Osteoblast (primary cell): ENCODE data around the gene ANKRD44. TPM values are rescaled to one million over a fixed set of nuclear protein-coding genes. Genes with fewer than 3 reads are reported as not detected.

ENCODE experiments used
- DNase-seq: peaks from one replicate; pipeline ENCODE4 v3.0.0; 2011; ENCODE audit warnings: low spot score, mixed read lengths; ENCODE audit not compliant: insufficient read length; ENCODE audit errors: missing footprints
- H2AFZ ChIP-seq: 2 replicates; pipeline ENCODE4 v1.6.0; 2011; ENCODE audit warnings: mild to moderate bottlenecking, low read length
- H3K27ac ChIP-seq: 2 replicates; pipeline ENCODE4 v1.5.1; 2011; ENCODE audit warnings: mild to moderate bottlenecking, low read depth, low read length, moderate library complexity
- H3K27me3 ChIP-seq: 2 replicates; pipeline ENCODE4 v1.6.0; 2012; ENCODE audit warnings: mild to moderate bottlenecking, control low read depth, inconsistent platforms, low read length, moderate library complexity; ENCODE audit not compliant: insufficient read depth
- H3K36me3 ChIP-seq: 2 replicates; pipeline ENCODE4 v1.5.1; 2011; ENCODE audit warnings: mild to moderate bottlenecking, low read length, control low read depth, moderate library complexity; ENCODE audit not compliant: insufficient read depth
- H3K4me1 ChIP-seq: 2 replicates; pipeline ENCODE4 v1.5.1; 2011; ENCODE audit warnings: mild to moderate bottlenecking, low read length, control low read depth, moderate library complexity; ENCODE audit not compliant: insufficient read depth
- H3K4me2 ChIP-seq: 2 replicates; pipeline ENCODE4 v1.6.0; 2011; ENCODE audit warnings: mild to moderate bottlenecking, low read length; ENCODE audit not compliant: insufficient read depth
- H3K4me3 ChIP-seq: fragments of 200-600 bp; sonication (generic); 3 replicates; pipeline ENCODE4 v1.5.1; 2012; ENCODE audit warnings: mild to moderate bottlenecking, low read length, inconsistent platforms; ENCODE audit not compliant: insufficient read depth
- H3K79me2 ChIP-seq: 2 replicates; pipeline ENCODE4 v1.6.0; 2012; ENCODE audit warnings: mild to moderate bottlenecking, low read length, control low read depth, inconsistent platforms; ENCODE audit not compliant: insufficient read depth
- H3K9me3 ChIP-seq: 2 replicates; pipeline ENCODE4 v1.5.1; 2011; ENCODE audit warnings: low read depth, low read length, control low read depth
- H4K20me1 ChIP-seq: 2 replicates; pipeline ENCODE4 v1.6.0; 2012; ENCODE audit warnings: mild to moderate bottlenecking, low read length, control low read depth; ENCODE audit not compliant: insufficient read depth
- CTCF ChIP-seq: IDR thresholded peaks from 2 replicates; pipeline ENCODE4 v1.5.1; 2011; ENCODE audit warnings: mild to moderate bottlenecking, low read depth, low read length, moderate library complexity; ENCODE audit errors: extremely low read depth
- total RNA-seq: library from RNA; depleted of rRNA; stranded (reverse); fragments of >200 nt; gene quantifications from 2 replicates; pipeline ENCODE4 v1.2.3, GENCODE V29; 2012

The ANKRD44 gene
- total RNA-seq, 1 donor: 44.5 TPM

DNA sequence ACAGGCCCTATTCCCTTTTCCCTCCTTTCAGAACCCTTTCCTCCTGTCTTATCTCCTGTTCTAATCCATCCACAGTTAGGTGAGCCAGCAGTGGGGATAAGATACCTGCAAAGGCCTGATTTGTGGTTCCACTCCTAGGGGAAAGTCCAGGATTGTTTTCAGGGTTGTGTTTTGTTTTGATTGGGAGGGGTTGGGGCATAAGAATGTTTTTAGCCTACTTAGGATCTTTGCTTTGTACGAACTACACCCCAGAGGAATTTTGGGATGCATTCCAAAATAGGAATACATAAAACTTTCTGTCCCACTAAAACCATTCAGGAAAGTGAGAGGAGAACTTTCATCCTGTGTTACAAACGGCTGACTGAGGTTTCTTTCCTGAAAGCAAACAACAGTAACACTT is 233.2 kb downstream of the ANKRD44 start:
- DNase-seq: no peak
- no peaks in the 10 kb centered on the region for H3K36me3 ChIP-seq

DNA sequence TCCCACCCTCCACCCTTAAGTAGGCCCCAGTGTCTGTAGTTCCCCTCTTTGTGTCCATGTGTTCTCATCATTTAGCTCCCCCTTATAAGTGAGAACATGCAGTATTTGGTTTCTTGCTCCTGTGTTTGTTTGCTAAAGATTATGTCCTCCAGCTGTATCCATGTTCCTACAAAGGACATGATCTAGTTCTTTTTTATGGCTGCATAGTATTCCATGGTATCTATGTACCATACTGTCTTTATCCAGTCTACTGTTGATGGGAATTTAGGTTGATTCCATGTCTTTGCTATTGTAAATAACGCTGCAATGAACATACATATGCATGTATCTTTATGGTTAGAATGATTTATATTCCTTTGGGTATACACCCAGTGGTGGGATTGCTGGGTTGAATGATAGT is 233.9 kb downstream of the ANKRD44 start:
- no peaks in the 10 kb centered on the region for H3K27me3 ChIP-seq
- TF ChIP-seq CTCF: no peak
- no peak for DNase-seq

More for the DNA sequence above, 233.2 kb downstream of the ANKRD44 start:
- no peak for TF ChIP-seq CTCF
- Histone ChIP-seq H3K4me1 (peaks cover 18% of the 10 kb centered on the region), H4K20me1 (no peaks in the 10 kb centered on the region), H3K27me3 (no peaks in the 10 kb centered on the region), H2AFZ (no peak overlapping the region), H3K27ac (no peak overlapping the region), H3K9me3 (no peaks in the 10 kb centered on the region), H3K79me2 (no peaks in the 10 kb centered on the region), H3K4me2 (no peak overlapping the region), H3K4me3 (no peak overlapping the region)

GRCh38 chr2:197075754-197076337 is 234.7 kb downstream of the ANKRD44 start:
- H3K9me3 ChIP-seq: no peaks in the 10 kb centered on the region
- peak; percentile 49 for TF ChIP-seq CTCF

More for the DNA sequence above, 233.9 kb downstream of the ANKRD44 start:
- Histone ChIP-seq H4K20me1 (no peaks in the 10 kb centered on the region), H3K27ac (no peak overlapping the region), H2AFZ (no peak overlapping the region), H3K36me3 (no peaks in the 10 kb centered on the region), H3K4me1 (peaks cover 18% of the 10 kb centered on the region), H3K79me2 (no peaks in the 10 kb centered on the region), H3K4me3 (no peak overlapping the region), H3K9me3 (no peaks in the 10 kb centered on the region), H3K4me2 (no peak overlapping the region)

GRCh38 chr2:197075281-197075680 is 235.3 kb downstream of the ANKRD44 start:
- Histone ChIP-seq H3K9me3 (no peaks in the 10 kb centered on the region), H3K27ac (no peak overlapping the region), H3K4me2 (no peak overlapping the region), H3K27me3 (no peaks in the 10 kb centered on the region), H3K79me2 (no peaks in the 10 kb centered on the region), H2AFZ (no peak overlapping the region), H4K20me1 (no peaks in the 10 kb centered on the region), H3K4me3 (no peak overlapping the region), H3K4me1 (peaks cover 11% of the 10 kb centered on the region), H3K36me3 (no peaks in the 10 kb centered on the region)
- TF ChIP-seq CTCF: no peak
- DNase-seq: no peak

More at GRCh38 chr2:197075754-197076337, 234.7 kb downstream of the ANKRD44 start:
- Histone ChIP-seq H3K27ac (no peak overlapping the region), H4K20me1 (no peaks in the 10 kb centered on the region), H3K4me3 (no peak overlapping the region), H2AFZ (no peak overlapping the region), H3K79me2 (no peaks in the 10 kb centered on the region), H3K4me2 (no peak overlapping the region), H3K36me3 (no peaks in the 10 kb centered on the region), H3K4me1 (peaks cover 17% of the 10 kb centered on the region), H3K27me3 (no peaks in the 10 kb centered on the region)
- DNase-seq: no peak
